K562 (cell line): ENCODE results near the gene TRIAP1. TPM values are rescaled to one million over a fixed set of nuclear protein-coding genes. Genes with fewer than 3 reads are reported as not detected.

Source experiments
- BACH1 ChIP-seq: fragments of 200-800 bp; sonication (Bioruptor generic); IDR thresholded peaks from 2 replicates; pipeline ENCODE4 v1.6.1; 2016; ENCODE audit warnings: missing genetic modification characterization, missing compliant biosample characterization
- CC2D1A ChIP-seq: fragments of 450-650 bp; IDR thresholded peaks from 2 replicates; pipeline ENCODE4 v1.6.1; 2017; ENCODE audit warnings: mild to moderate bottlenecking
- CHD2 ChIP-seq: IDR thresholded peaks from 2 replicates; pipeline ENCODE4 v1.6.1; 2011; ENCODE audit warnings: low read depth, low read length
- EP300 ChIP-seq: IDR thresholded peaks from 2 replicates; pipeline ENCODE4 v1.6.1; 2012; ENCODE audit warnings: low read length, improper control_type of control experiment
- FOXK2 ChIP-seq, 2 experiments: fragments of 450-650 bp; IDR thresholded peaks in 1 of 2; conservative IDR thresholded peaks in 1 of 2; 2 replicates each; pipeline ENCODE4 v1.6.1; 2016; ENCODE audit warnings: low read depth in 2 of 2, mild to moderate bottlenecking in 1 of 2
- FOXM1 ChIP-seq, 2 experiments: fragments of 450-650 bp in 1 of 2; sonication (generic) in 1 of 2; formaldehyde crosslinking in 1 of 2; IDR thresholded peaks; 2 replicates each; pipeline versions ENCODE4 v1.6.1 to v1.9.0; 2017 to 2022; ENCODE audit warnings: low read depth in 2 of 2, mild to moderate bottlenecking in 2 of 2, missing genetic modification reagents in 1 of 2, moderate library complexity in 1 of 2
- KLF6 ChIP-seq: fragments of 250-450 bp; sonication (Bioruptor Pico); IDR thresholded peaks from 2 replicates; pipeline ENCODE4 v1.4.0; 2020; ENCODE audit warnings: mild to moderate bottlenecking, moderate library complexity, borderline replicate concordance
- MTA3 ChIP-seq: fragments of 450-650 bp; formaldehyde crosslinking; IDR thresholded peaks from 2 replicates; pipeline ENCODE4 v1.6.1; 2017; ENCODE audit warnings: mild to moderate bottlenecking, borderline replicate concordance
- NBN ChIP-seq: fragments of 450-650 bp; IDR thresholded peaks from 2 replicates; pipeline ENCODE4 v1.6.1; 2016; ENCODE audit warnings: low read depth, mild to moderate bottlenecking
- POLR3A ChIP-seq: IDR thresholded peaks from 2 replicates; pipeline ENCODE4 v1.6.1; 2011; ENCODE audit warnings: borderline replicate concordance, mild to moderate bottlenecking, moderate library complexity; ENCODE audit not compliant: insufficient read length, insufficient read depth; ENCODE audit errors: extremely low read depth
- SIN3B ChIP-seq: fragments of 450-650 bp; IDR thresholded peaks from 2 replicates; pipeline ENCODE4 v1.6.1; 2017; ENCODE audit warnings: low read depth, mild to moderate bottlenecking, moderate library complexity
- SMAD3 ChIP-seq: fragments of 450-650 bp; formaldehyde crosslinking; conservative IDR thresholded peaks from 2 replicates; pipeline ENCODE4 v1.4.0; 2020; ENCODE audit warnings: mild to moderate bottlenecking
- TAL1 ChIP-seq: fragments of 450-650 bp; IDR thresholded peaks from 2 replicates; pipeline ENCODE4 v1.6.1; 2016; ENCODE audit warnings: mild to moderate bottlenecking
- TCF15 ChIP-seq: fragments of 250-450 bp; sonication (Bioruptor Pico); IDR thresholded peaks from 2 replicates; pipeline ENCODE4 v1.8.0; 2022; ENCODE audit warnings: moderate library complexity, mild to moderate bottlenecking, inconsistent platforms
- ZNF23 ChIP-seq: fragments of 250-450 bp; sonication (Bioruptor Pico); IDR thresholded peaks from 2 replicates; pipeline ENCODE4 v1.4.0; 2020; ENCODE audit warnings: mild to moderate bottlenecking
- ZNF511 ChIP-seq: sonication (generic); formaldehyde crosslinking; IDR thresholded peaks from 2 replicates; pipeline ENCODE4 v1.8.0; 2022; ENCODE audit warnings: mild to moderate bottlenecking, missing genetic modification reagents
- polyA plus RNA-seq, 8 experiments: library from polyadenylated mRNA; depleted of rRNA in 4 of 8; stranded (reverse) in 5 of 8; unstranded in 3 of 8; fragments of >200 nt; fragmentation: Nextera tagmentation in 2 of 8; fragmentation: Illumina TruSeq in 1 of 8; extraction: Ambion mirVana in 2 of 8; extraction: Trizol in 1 of 8; gene quantifications; 2 replicates each; pipeline versions ENCODE4 v1.2.1 to v1.2.3, GENCODE V29; 2011 to 2014; ENCODE audit warnings: inconsistent platforms in 1 of 8, missing spikeins in 1 of 8
- total RNA-seq, 7 experiments: library from RNA; depleted of rRNA in 6 of 7; stranded (reverse); fragments of >200 nt in 6 of 7; fragmentation: Illumina TruSeq in 2 of 7; extraction: Trizol in 2 of 7; gene quantifications; 2 replicates each; pipeline versions ENCODE4 v1.2.1 to v1.2.3, GENCODE V29; 2011 to 2021; ENCODE audit warnings: low replicate concordance in 1 of 7
- TF ChIP-seq, protein P1 (sequence below): fragments of 250-450 bp; sonication (Bioruptor Pico); IDR thresholded peaks from 2 replicates; pipeline ENCODE4 v1.9.0; 2021; ENCODE audit warnings: mild to moderate bottlenecking, inconsistent platforms
- TF ChIP-seq, protein P2 (sequence below): fragments of 450-650 bp; IDR thresholded peaks from 2 replicates; pipeline ENCODE4 v1.6.1; 2016; ENCODE audit warnings: missing biosample characterization, missing genetic modification characterization
- TF ChIP-seq, protein P3 (sequence below), 2 experiments: IDR thresholded peaks in 1 of 2; conservative IDR thresholded peaks in 1 of 2; 2 replicates each; pipeline ENCODE4 v1.6.1; 2016; ENCODE audit warnings: low read depth in 2 of 2, mild to moderate bottlenecking in 1 of 2, missing compliant biosample characterization in 1 of 2, missing genetic modification characterization in 1 of 2, moderate library complexity in 1 of 2

TRIAP1 gene
- total and polyA plus RNA-seq, 9 of the 15 experiments (the other 6 are each of a cell fraction or from before 2014, with no cell fraction given), result 37.3 to 354 (median 65.4) TPM

GRCh38 chr12:120445911-120446843 is at the start of gene TRIAP1, which contains the start of gene GATC (continued):
- TF ChIP-seq EP300 (no peak; the same call in 1 of the 2 replicates), CHD2 (peak; percentile 55; the same call in 1 of the 2 replicates), SMAD3 (no peak), TCF15 (no peak), ZNF511 (peak; percentile 48), ZNF23 (no peak), MTA3 (peak; percentile 76; the same call in 1 of the 2 replicates), CC2D1A (peak; percentile 42; the same call in 1 of the 2 replicates), SIN3B (peak; percentile 99), TAL1 (no peak), POLR3A (no peak), KLF6 (no peak), BACH1 (tag) (no peak), FOXK2 (conservative IDR thresholded peaks at IDR 0.05 in 1 of 2, IDR thresholded peaks at IDR 0.05 in 1 of 2; ENCODE audit: low read depth in 2 of 2) (peak; percentile 81 to 90), FOXM1 (IDR thresholded peaks at IDR 0.05; ENCODE audit: low read depth) (no peak), FOXM1 (CRISPR knock-in tag; IDR thresholded peaks at IDR 0.05; ENCODE audit: low read depth) (peak; percentile 85; the same call in 1 of the 2 replicates), NBN (peak; percentile 94)
- TF ChIP-seq, protein P1, sequence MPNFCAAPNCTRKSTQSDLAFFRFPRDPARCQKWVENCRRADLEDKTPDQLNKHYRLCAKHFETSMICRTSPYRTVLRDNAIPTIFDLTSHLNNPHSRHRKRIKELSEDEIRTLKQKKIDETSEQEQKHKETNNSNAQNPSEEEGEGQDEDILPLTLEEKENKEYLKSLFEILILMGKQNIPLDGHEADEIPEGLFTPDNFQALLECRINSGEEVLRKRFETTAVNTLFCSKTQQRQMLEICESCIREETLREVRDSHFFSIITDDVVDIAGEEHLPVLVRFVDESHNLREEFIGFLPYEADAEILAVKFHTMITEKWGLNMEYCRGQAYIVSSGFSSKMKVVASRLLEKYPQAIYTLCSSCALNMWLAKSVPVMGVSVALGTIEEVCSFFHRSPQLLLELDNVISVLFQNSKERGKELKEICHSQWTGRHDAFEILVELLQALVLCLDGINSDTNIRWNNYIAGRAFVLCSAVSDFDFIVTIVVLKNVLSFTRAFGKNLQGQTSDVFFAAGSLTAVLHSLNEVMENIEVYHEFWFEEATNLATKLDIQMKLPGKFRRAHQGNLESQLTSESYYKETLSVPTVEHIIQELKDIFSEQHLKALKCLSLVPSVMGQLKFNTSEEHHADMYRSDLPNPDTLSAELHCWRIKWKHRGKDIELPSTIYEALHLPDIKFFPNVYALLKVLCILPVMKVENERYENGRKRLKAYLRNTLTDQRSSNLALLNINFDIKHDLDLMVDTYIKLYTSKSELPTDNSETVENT (CRISPR knock-in tag), result peak; percentile 73; the same call in 1 of the 2 replicates
- TF ChIP-seq, protein P2, sequence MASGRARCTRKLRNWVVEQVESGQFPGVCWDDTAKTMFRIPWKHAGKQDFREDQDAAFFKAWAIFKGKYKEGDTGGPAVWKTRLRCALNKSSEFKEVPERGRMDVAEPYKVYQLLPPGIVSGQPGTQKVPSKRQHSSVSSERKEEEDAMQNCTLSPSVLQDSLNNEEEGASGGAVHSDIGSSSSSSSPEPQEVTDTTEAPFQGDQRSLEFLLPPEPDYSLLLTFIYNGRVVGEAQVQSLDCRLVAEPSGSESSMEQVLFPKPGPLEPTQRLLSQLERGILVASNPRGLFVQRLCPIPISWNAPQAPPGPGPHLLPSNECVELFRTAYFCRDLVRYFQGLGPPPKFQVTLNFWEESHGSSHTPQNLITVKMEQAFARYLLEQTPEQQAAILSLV, result no peak
- TF ChIP-seq, protein P3, sequence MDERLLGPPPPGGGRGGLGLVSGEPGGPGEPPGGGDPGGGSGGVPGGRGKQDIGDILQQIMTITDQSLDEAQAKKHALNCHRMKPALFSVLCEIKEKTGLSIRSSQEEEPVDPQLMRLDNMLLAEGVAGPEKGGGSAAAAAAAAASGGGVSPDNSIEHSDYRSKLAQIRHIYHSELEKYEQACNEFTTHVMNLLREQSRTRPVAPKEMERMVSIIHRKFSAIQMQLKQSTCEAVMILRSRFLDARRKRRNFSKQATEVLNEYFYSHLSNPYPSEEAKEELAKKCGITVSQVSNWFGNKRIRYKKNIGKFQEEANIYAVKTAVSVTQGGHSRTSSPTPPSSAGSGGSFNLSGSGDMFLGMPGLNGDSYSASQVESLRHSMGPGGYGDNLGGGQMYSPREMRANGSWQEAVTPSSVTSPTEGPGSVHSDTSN (CRISPR knock-in tag; IDR thresholded peaks at IDR 0.05; ENCODE audit: low read depth), result no peak
- TF ChIP-seq, protein P3 (tag; conservative IDR thresholded peaks at IDR 0.05; ENCODE audit: low read depth), result no peak
